NCI-H128 (cell line): ENCODE measurements around the gene STUM.
A peak's percentile ranks its signal among the peaks of the same experiment; 100 is the strongest.
"Not testable (repeated sequence)": the region's sequence is repeated elsewhere in the genome, so short reads cannot be mapped to it uniquely, and the experiment has no call there.

ENCODE experiments used
- DNase-seq: peaks from one replicate; lab custom pipeline; 2025; ENCODE audit not compliant: unreplicated experiment; lab: John Stamatoyannopoulos, UW

Gene STUM

GRCh38 chr1:226548256-226549093 lies at the start of gene STUM:
Gene STUM (plus strand): TSS chr1:226548764. CDS start chr1:226548905, 141 bp downstream.
- peak; percentile 15 for DNase-seq

- DNase-seq = not testable (repeated sequence)
Measured at GRCh38 chr1:226499699-226500098, 48.9 kb upstream of the STUM start.

- DNase-seq = no peak
Measured at GRCh38 chr1:226506021-226506420, 42.5 kb upstream of the STUM start.

GRCh38 chr1:226506921-226507320 lies 41.6 kb upstream of the STUM start:
- DNase-seq = no peak

GRCh38 chr1:226510453-226510852 lies 38.1 kb upstream of the STUM start:
- DNase-seq = no peak

GRCh38 chr1:226511296-226511695 lies 37.3 kb upstream of the STUM start:
- no peak for DNase-seq

- no peak for DNase-seq
Measured at GRCh38 chr1:226512076-226512728, 36.4 kb upstream of the STUM start.

- no peak for DNase-seq
Measured at GRCh38 chr1:226518375-226518774, 30.2 kb upstream of the STUM start.

- no peak for DNase-seq
Measured at GRCh38 chr1:226519135-226519534, 29.4 kb upstream of the STUM start.

GRCh38 chr1:226519716-226520598 lies 28.6 kb upstream of the STUM start:
- DNase-seq = no peak

- DNase-seq = no peak
Measured at GRCh38 chr1:226520640-226521355, 27.8 kb upstream of the STUM start.

GRCh38 chr1:226523646-226524406 lies 24.7 kb upstream of the STUM start:
- DNase-seq = no peak

- no peak for DNase-seq
Measured at GRCh38 chr1:226524547-226524946, 24.0 kb upstream of the STUM start.

GRCh38 chr1:226525750-226526149 lies 22.8 kb upstream of the STUM start:
- no peak for DNase-seq

GRCh38 chr1:226526801-226527595 lies 21.6 kb upstream of the STUM start:
- no peak for DNase-seq

- no peak for DNase-seq
Measured at GRCh38 chr1:226529891-226530290, 18.7 kb upstream of the STUM start.

- no peak for DNase-seq
Measured at GRCh38 chr1:226530591-226530990, 18.0 kb upstream of the STUM start.

- no peak for DNase-seq
Measured at GRCh38 chr1:226531360-226532093, 17.0 kb upstream of the STUM start.

GRCh38 chr1:226532553-226532952 lies 16.0 kb upstream of the STUM start:
- DNase-seq = no peak
